HepG2 (cell line): Measurements from ENCODE around the gene RAB11FIP2. TPM values are rescaled to one million over a fixed set of nuclear protein-coding genes. Genes with fewer than 3 reads are reported as not detected.
A peak's percentile ranks its signal among the peaks of the same experiment; 100 is the strongest.

Experiments used
- ARNT2 ChIP-seq: sonication (generic); formaldehyde crosslinking; IDR thresholded peaks from 2 replicates; pipeline ENCODE4 v1.8.0; 2022; ENCODE audit warnings: mild to moderate bottlenecking, low read depth, missing genetic modification reagents, moderate library complexity
- NBN ChIP-seq: fragments of 450-650 bp; conservative IDR thresholded peaks from 2 replicates; pipeline ENCODE4 v1.6.1; 2017
- NFRKB ChIP-seq: fragments of 450-650 bp; IDR thresholded peaks from 2 replicates; pipeline ENCODE4 v1.6.1; 2017
- PCBP1 ChIP-seq: fragments of 200-400 bp; formaldehyde crosslinking; IDR thresholded peaks from 2 replicates; pipeline ENCODE4 v1.6.1; 2017; ENCODE audit warnings: mild to moderate bottlenecking, low read depth, low read length, borderline replicate concordance
- PHF8 ChIP-seq: sonication (generic); formaldehyde crosslinking; IDR thresholded peaks from 2 replicates; pipeline ENCODE4 v1.5.0; 2020; ENCODE audit warnings: missing genetic modification reagents
- PRDM10 ChIP-seq: sonication (generic); formaldehyde crosslinking; IDR thresholded peaks from 2 replicates; pipeline ENCODE4 v1.4.0; 2020; ENCODE audit warnings: low read depth, missing genetic modification reagents
- PRMT3 ChIP-seq: sonication (generic); formaldehyde crosslinking; IDR thresholded peaks from 2 replicates; pipeline ENCODE4 v1.8.1; 2022; ENCODE audit warnings: low read depth, mild to moderate bottlenecking, moderate library complexity, missing genetic modification reagents, borderline replicate concordance
- REPIN1 ChIP-seq: sonication (generic); formaldehyde crosslinking; IDR thresholded peaks from 2 replicates; pipeline ENCODE4 v1.8.0; 2022; ENCODE audit warnings: missing genetic modification reagents, low read depth, mild to moderate bottlenecking, borderline replicate concordance
- SNAPC5 ChIP-seq: sonication (generic); formaldehyde crosslinking; IDR thresholded peaks from 2 replicates; pipeline ENCODE4 v1.8.1; 2023; ENCODE audit warnings: mild to moderate bottlenecking, missing genetic modification reagents, borderline replicate concordance
- SP1 ChIP-seq, 2 experiments: fragments of 450-650 bp in 1 of 2; sonication (generic) in 1 of 2; formaldehyde crosslinking in 1 of 2; IDR thresholded peaks; 2 replicates each; pipeline versions ENCODE4 v1.4.0 to v1.6.1; 2016 to 2020; ENCODE audit warnings: missing genetic modification reagents in 1 of 2
- TCF12 ChIP-seq, 2 experiments: fragments of 450-650 bp in 1 of 2; sonication (generic) in 1 of 2; formaldehyde crosslinking in 1 of 2; IDR thresholded peaks; 2 replicates each; pipeline versions ENCODE4 v1.6.1 to v1.8.0; 2017 to 2022; ENCODE audit warnings: antibody characterized with exemption in 1 of 2, mild to moderate bottlenecking in 1 of 2, missing genetic modification reagents in 1 of 2, moderate library complexity in 1 of 2
- ZBTB34 ChIP-seq: sonication (generic); formaldehyde crosslinking; IDR thresholded peaks from 2 replicates; pipeline ENCODE4 v1.8.0; 2022; ENCODE audit warnings: mild to moderate bottlenecking, missing genetic modification reagents
- ZFX ChIP-seq: sonication (generic); formaldehyde crosslinking; IDR thresholded peaks from 2 replicates; pipeline ENCODE4 v1.4.0; 2020; ENCODE audit warnings: mild to moderate bottlenecking, low read depth, missing genetic modification reagents, moderate library complexity
- ZNF281 ChIP-seq: sonication (generic); formaldehyde crosslinking; IDR thresholded peaks from 2 replicates; pipeline ENCODE4 v1.4.0; 2020; ENCODE audit warnings: missing genetic modification reagents, borderline replicate concordance
- ZNF343 ChIP-seq: sonication (generic); formaldehyde crosslinking; IDR thresholded peaks from 2 replicates; pipeline ENCODE4 v1.4.0; 2020; ENCODE audit warnings: mild to moderate bottlenecking, missing genetic modification reagents
- ZNF383 ChIP-seq: sonication (generic); formaldehyde crosslinking; IDR thresholded peaks from 2 replicates; pipeline ENCODE4 v1.4.0; 2020; ENCODE audit warnings: missing genetic modification reagents, mild to moderate bottlenecking, borderline replicate concordance
- ZNF598 ChIP-seq: sonication (generic); formaldehyde crosslinking; IDR thresholded peaks from 2 replicates; pipeline ENCODE4 v1.5.1; 2020; ENCODE audit warnings: mild to moderate bottlenecking, missing genetic modification reagents, borderline replicate concordance
- ZNF792 ChIP-seq: IDR thresholded peaks from 2 replicates; pipeline ENCODE4 v1.6.1; 2016
- ZNF883 ChIP-seq: sonication (generic); formaldehyde crosslinking; IDR thresholded peaks from 2 replicates; pipeline ENCODE4 v1.5.1; 2020; ENCODE audit warnings: mild to moderate bottlenecking, missing genetic modification reagents; ENCODE audit errors: not compliant biosample characterization
- polyA plus RNA-seq, 8 experiments: library from polyadenylated mRNA; depleted of rRNA in 3 of 8; stranded (reverse) in 7 of 8; unstranded in 1 of 8; fragments of >200 nt; fragmentation: Illumina TruSeq in 4 of 8; extraction: Trizol in 4 of 8; gene quantifications; 2 replicates each; pipeline versions ENCODE4 v1.2.1 to v1.2.3, GENCODE V29; 2011 to 2016; ENCODE audit warnings: low read depth in 4 of 8, missing spikeins in 1 of 8, mixed read lengths in 1 of 8; ENCODE audit not compliant: insufficient read depth in 1 of 8
- total RNA-seq, 5 experiments: library from RNA; depleted of rRNA; stranded (reverse); fragments of >200 nt; fragmentation: Illumina TruSeq; extraction: Trizol; gene quantifications; 2 replicates each; pipeline ENCODE4 v1.2.3, GENCODE V29; 2016; ENCODE audit warnings: low read depth in 1 of 5

Gene RAB11FIP2
- total and polyA plus RNA-seq, 2 of the 13 experiments (the other 11 are each of a cell fraction or from before 2014, with no cell fraction given) = 4.7 to 13.0 TPM

GRCh38 chr10:118046395-118047156 is at the start of gene RAB11FIP2 (continued):
- no peak for TF ChIP-seq PRDM10
- TF ChIP-seq NBN = no peak
- peak; percentile 92 for TF ChIP-seq PHF8 (CRISPR knock-in tag)
- peak; percentile 24; the same call in 1 of the 2 replicates for TF ChIP-seq ZNF281 (CRISPR knock-in tag)
- TF ChIP-seq NFRKB = no peak
- no peak for TF ChIP-seq ZNF598
- peak; percentile 82 for TF ChIP-seq ZNF343
- TF ChIP-seq PCBP1 = peak; percentile 62; the same call in 1 of the 2 replicates
- peak; percentile 84 for TF ChIP-seq ARNT2 (CRISPR knock-in tag)
- peak; percentile 19; the same call in 1 of the 2 replicates for TF ChIP-seq REPIN1 (CRISPR knock-in tag)
- TF ChIP-seq ZNF883 (CRISPR knock-in tag) = peak; percentile 18
- 0 out of 2 replicates have a peak, but pooled peaks have one; percentile 23 for TF ChIP-seq ZNF792 (CRISPR knock-in tag)
- TF ChIP-seq ZBTB34 = no peak
- TF ChIP-seq TCF12 (IDR thresholded peaks at IDR 0.05) = no peak
- TF ChIP-seq TCF12 (CRISPR knock-in tag; IDR thresholded peaks at IDR 0.05) = peak; percentile 42; the same call in 1 of the 2 replicates
- 0 out of 2 replicates have a peak, but pooled peaks have one; percentile 17 for TF ChIP-seq PRMT3 (CRISPR knock-in tag)
- no peak for TF ChIP-seq SNAPC5
- TF ChIP-seq ZFX (CRISPR knock-in tag) = peak; percentile 98
- TF ChIP-seq SP1 (IDR thresholded peaks at IDR 0.05) = no peak
- peak; percentile 94 for TF ChIP-seq SP1 (CRISPR knock-in tag; IDR thresholded peaks at IDR 0.05)
- no peak for TF ChIP-seq ZNF383
